HAP-1 (cell line): ENCODE data around the gene ZFR2.
A peak's percentile ranks its signal among the peaks of the same experiment; 100 is the strongest.

Experiments
- DNase-seq, 2 experiments: peaks; one replicate each; pipeline ENCODE4 v3.0.0-alpha.2; 2016 to 2020; ENCODE audit warnings: low spot score in 2 of 2
- H3K27me3 ChIP-seq: fragments of 250-450 bp; sonication (Bioruptor Pico); 2 replicates; pipeline ENCODE4 v1.5.1; 2020; ENCODE audit warnings: low read depth, mild to moderate bottlenecking, moderate library complexity
- H3K36me3 ChIP-seq: fragments of 250-450 bp; sonication (Bioruptor Pico); replicated peaks from 2 replicates; pipeline ENCODE4 v1.5.1; 2020; ENCODE audit warnings: mild to moderate bottlenecking
- H3K4me1 ChIP-seq: fragments of 250-450 bp; sonication (Bioruptor Pico); 2 replicates; pipeline ENCODE4 v1.5.1; 2020; ENCODE audit warnings: mild to moderate bottlenecking
- H3K4me3 ChIP-seq: fragments of 250-450 bp; sonication (Bioruptor Pico); 2 replicates; pipeline ENCODE4 v1.5.1; 2020; ENCODE audit warnings: mild to moderate bottlenecking, moderate library complexity
- H3K9me3 ChIP-seq: fragments of 250-450 bp; sonication (Bioruptor Pico); 2 replicates; pipeline ENCODE4 v1.5.1; 2020; ENCODE audit warnings: mild to moderate bottlenecking, moderate library complexity
- in situ Hi-C: fragments of 300-500 bp; cut with MboI; formaldehyde crosslinking; loops from 3 replicates; pipeline ENCODE4 v1.14.3; 2020; ENCODE audit warnings: low sequenced_read_pairs, inconsistent platforms, mixed read lengths

The ZFR2 gene

GRCh38 chr19:3860499-3860898, 8.3 kb downstream of the ZFR2 start:
- Histone ChIP-seq H3K4me1 (no peaks in the 10 kb centered on the region), H3K27me3 (no peaks in the 10 kb centered on the region), H3K4me3 (no peak overlapping the region), H3K9me3 (no peaks in the 10 kb centered on the region), H3K36me3 (no peaks in the 10 kb centered on the region)
- in situ Hi-C loops: no loop called here
- DNase-seq: no peak

GRCh38 chr19:3857449-3858003, 11.3 kb downstream of the ZFR2 start:
- in situ Hi-C loops: no loop called here
- H3K4me1 ChIP-seq: no peaks in the 10 kb centered on the region
- no peaks in the 10 kb centered on the region for H3K36me3 ChIP-seq
- no peak overlapping the region for H3K4me3 ChIP-seq
- H3K9me3 ChIP-seq: no peaks in the 10 kb centered on the region
- H3K27me3 ChIP-seq: no peaks in the 10 kb centered on the region
- DNase-seq: no peak

- in situ Hi-C loops: no loop called here
- Histone ChIP-seq H3K36me3 (no peaks in the 10 kb centered on the region), H3K9me3 (no peaks in the 10 kb centered on the region), H3K4me1 (no peaks in the 10 kb centered on the region), H3K4me3 (no peak overlapping the region), H3K27me3 (no peaks in the 10 kb centered on the region)
- DNase-seq: no peak
Measured at GRCh38 chr19:3855320-3855719, 13.5 kb downstream of the ZFR2 start.

GRCh38 chr19:3852614-3853254, 16.1 kb downstream of the ZFR2 start:
- peak in 1 of 2 experiments; percentile 72 for DNase-seq
- no peak overlapping the region for H3K4me3 ChIP-seq
- in situ Hi-C loops: no loop called here

GRCh38 chr19:3852177-3852511, 16.7 kb downstream of the ZFR2 start:
- Histone ChIP-seq H3K36me3 (no peaks in the 10 kb centered on the region), H3K9me3 (no peaks in the 10 kb centered on the region), H3K27me3 (no peaks in the 10 kb centered on the region), H3K4me3 (no peak overlapping the region), H3K4me1 (no peaks in the 10 kb centered on the region)
- no peak for DNase-seq
- in situ Hi-C loops: no loop called here

More at GRCh38 chr19:3852614-3853254, 16.1 kb downstream of the ZFR2 start:
- Histone ChIP-seq H3K4me1 (no peaks in the 10 kb centered on the region), H3K36me3 (no peaks in the 10 kb centered on the region), H3K27me3 (no peaks in the 10 kb centered on the region), H3K9me3 (no peaks in the 10 kb centered on the region)

GRCh38 chr19:3851254-3852176, 17.3 kb downstream of the ZFR2 start:
- no peak overlapping the region for H3K4me3 ChIP-seq
- no peak for DNase-seq
- H3K27me3 ChIP-seq: no peaks in the 10 kb centered on the region
- in situ Hi-C loops: no loop called here
- H3K9me3 ChIP-seq: no peaks in the 10 kb centered on the region
- no peaks in the 10 kb centered on the region for H3K36me3 ChIP-seq
- H3K4me1 ChIP-seq: no peaks in the 10 kb centered on the region

GRCh38 chr19:3850320-3850972, 18.4 kb downstream of the ZFR2 start:
- Histone ChIP-seq H3K4me1 (no peaks in the 10 kb centered on the region), H3K4me3 (no peak overlapping the region), H3K36me3 (no peaks in the 10 kb centered on the region), H3K27me3 (no peaks in the 10 kb centered on the region), H3K9me3 (no peaks in the 10 kb centered on the region)
- in situ Hi-C loops: no loop called here
- DNase-seq: no peak

GRCh38 chr19:3849787-3850186, 19.1 kb downstream of the ZFR2 start:
- Histone ChIP-seq H3K4me3 (no peak overlapping the region), H3K4me1 (no peaks in the 10 kb centered on the region), H3K27me3 (no peaks in the 10 kb centered on the region), H3K36me3 (no peaks in the 10 kb centered on the region), H3K9me3 (no peaks in the 10 kb centered on the region)
- no peak for DNase-seq
- in situ Hi-C loops: no loop called here

GRCh38 chr19:3849092-3849491, 19.7 kb downstream of the ZFR2 start:
- H3K4me3 ChIP-seq: no peak overlapping the region
- no peaks in the 10 kb centered on the region for H3K36me3 ChIP-seq
- H3K4me1 ChIP-seq: no peaks in the 10 kb centered on the region
- in situ Hi-C loops: no loop called here
- no peaks in the 10 kb centered on the region for H3K27me3 ChIP-seq
- no peaks in the 10 kb centered on the region for H3K9me3 ChIP-seq
- DNase-seq: peak; percentile 38 to 76

- Histone ChIP-seq H3K27me3 (no peaks in the 10 kb centered on the region), H3K4me3 (no peak overlapping the region), H3K9me3 (no peaks in the 10 kb centered on the region), H3K4me1 (no peaks in the 10 kb centered on the region), H3K36me3 (no peaks in the 10 kb centered on the region)
- in situ Hi-C loops: no loop called here
- no peak for DNase-seq
Measured at GRCh38 chr19:3844596-3844995, 24.2 kb downstream of the ZFR2 start.

- H3K27me3 ChIP-seq: no peaks in the 10 kb centered on the region
- H3K9me3 ChIP-seq: no peaks in the 10 kb centered on the region
- H3K36me3 ChIP-seq: no peaks in the 10 kb centered on the region
- H3K4me3 ChIP-seq: no peak overlapping the region
- DNase-seq: no peak
- no peaks in the 10 kb centered on the region for H3K4me1 ChIP-seq
- in situ Hi-C loops: no loop called here
Measured at GRCh38 chr19:3842948-3843347, 25.9 kb downstream of the ZFR2 start.

- Histone ChIP-seq H3K36me3 (no peaks in the 10 kb centered on the region), H3K4me3 (no peak overlapping the region), H3K27me3 (no peaks in the 10 kb centered on the region), H3K9me3 (peaks cover 3% of the 10 kb centered on the region; the same call in 1 of the 2 replicates), H3K4me1 (no peaks in the 10 kb centered on the region)
- in situ Hi-C loops: no loop called here
- DNase-seq: no peak
Measured at GRCh38 chr19:3840804-3841203, 28.0 kb downstream of the ZFR2 start.

GRCh38 chr19:3839941-3840340, 28.9 kb downstream of the ZFR2 start:
- Histone ChIP-seq H3K9me3 (peaks cover 3% of the 10 kb centered on the region; the same call in 1 of the 2 replicates), H3K4me1 (no peaks in the 10 kb centered on the region), H3K27me3 (no peaks in the 10 kb centered on the region), H3K4me3 (no peak overlapping the region), H3K36me3 (no peaks in the 10 kb centered on the region)
- DNase-seq: no peak
- in situ Hi-C loops: no loop called here

GRCh38 chr19:3838661-3839060, 30.2 kb downstream of the ZFR2 start:
- Histone ChIP-seq H3K9me3 (peaks cover 3% of the 10 kb centered on the region; the same call in 1 of the 2 replicates), H3K27me3 (no peaks in the 10 kb centered on the region), H3K4me1 (no peaks in the 10 kb centered on the region), H3K4me3 (no peak overlapping the region), H3K36me3 (no peaks in the 10 kb centered on the region)
- in situ Hi-C loops: no loop called here
- no peak for DNase-seq
